Gastroesophageal sphincter (tissue), 3 donors: Measurements from ENCODE around the gene CNTN5.

Experiments
- POLR2A ChIP-seq, 2 donors: fragments of 450-650 bp; IDR thresholded peaks; one replicate each; pipeline ENCODE4 v1.6.1; 2017; ENCODE audit warnings: antibody characterized with exemption in 2 of 2, mild to moderate bottlenecking in 2 of 2, moderate library complexity in 1 of 2
- POLR2AphosphoS5 ChIP-seq: sonication (generic); formaldehyde crosslinking; IDR thresholded peaks from one replicate; pipeline ENCODE4 v1.6.1; 2017; ENCODE audit warnings: antibody characterized with exemption
- TF ChIP-seq, protein P1 (sequence below), 4 experiments: fragments of 200-600 bp in 2 of 4; fragments of 450-650 bp in 2 of 4; sonication (generic) in 1 of 4; IDR thresholded peaks; one replicate each; pipeline ENCODE4 v1.5.1; 2017 to 2019; ENCODE audit warnings: antibody characterized with exemption in 4 of 4, mild to moderate bottlenecking in 2 of 4, moderate library complexity in 2 of 4

DNA sequence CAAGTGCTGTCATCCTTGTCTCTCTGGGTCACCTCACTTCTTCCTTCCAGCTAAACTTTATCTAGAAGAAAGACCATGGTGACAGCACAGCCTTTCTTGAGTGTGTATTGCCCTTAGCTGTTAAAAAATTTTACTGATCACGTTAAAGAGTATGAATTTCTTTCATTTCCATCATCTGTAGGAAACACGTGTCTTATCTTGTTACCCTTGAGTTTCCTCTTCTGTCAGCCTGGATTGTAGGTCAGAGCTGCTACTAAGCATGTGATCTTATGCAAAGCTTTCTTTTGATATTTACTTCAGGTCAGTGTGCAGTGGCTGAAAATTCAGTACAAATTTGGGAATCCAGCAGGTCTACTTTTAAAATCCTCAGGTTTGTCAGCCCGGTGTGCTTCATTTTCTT lies 1154.1 kb downstream of the CNTN5 start:
- TF ChIP-seq, protein P1, sequence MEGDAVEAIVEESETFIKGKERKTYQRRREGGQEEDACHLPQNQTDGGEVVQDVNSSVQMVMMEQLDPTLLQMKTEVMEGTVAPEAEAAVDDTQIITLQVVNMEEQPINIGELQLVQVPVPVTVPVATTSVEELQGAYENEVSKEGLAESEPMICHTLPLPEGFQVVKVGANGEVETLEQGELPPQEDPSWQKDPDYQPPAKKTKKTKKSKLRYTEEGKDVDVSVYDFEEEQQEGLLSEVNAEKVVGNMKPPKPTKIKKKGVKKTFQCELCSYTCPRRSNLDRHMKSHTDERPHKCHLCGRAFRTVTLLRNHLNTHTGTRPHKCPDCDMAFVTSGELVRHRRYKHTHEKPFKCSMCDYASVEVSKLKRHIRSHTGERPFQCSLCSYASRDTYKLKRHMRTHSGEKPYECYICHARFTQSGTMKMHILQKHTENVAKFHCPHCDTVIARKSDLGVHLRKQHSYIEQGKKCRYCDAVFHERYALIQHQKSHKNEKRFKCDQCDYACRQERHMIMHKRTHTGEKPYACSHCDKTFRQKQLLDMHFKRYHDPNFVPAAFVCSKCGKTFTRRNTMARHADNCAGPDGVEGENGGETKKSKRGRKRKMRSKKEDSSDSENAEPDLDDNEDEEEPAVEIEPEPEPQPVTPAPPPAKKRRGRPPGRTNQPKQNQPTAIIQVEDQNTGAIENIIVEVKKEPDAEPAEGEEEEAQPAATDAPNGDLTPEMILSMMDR (IDR thresholded peaks at IDR 0.05) = no peak
- TF ChIP-seq POLR2A (IDR thresholded peaks at IDR 0.05) (no peak), POLR2AphosphoS5 (no peak)
